NCI-H526 (cell line): ENCODE results near the gene MAPK8IP2.
"Not testable (repeated sequence)": the region's sequence is repeated elsewhere in the genome, so short reads cannot be mapped to it uniquely, and the experiment has no call there.

Experiments used
- DNase-seq, 2 experiments: peaks; one replicate each; lab custom pipeline; 2025; lab: John Stamatoyannopoulos, UW

Gene MAPK8IP2

DNA sequence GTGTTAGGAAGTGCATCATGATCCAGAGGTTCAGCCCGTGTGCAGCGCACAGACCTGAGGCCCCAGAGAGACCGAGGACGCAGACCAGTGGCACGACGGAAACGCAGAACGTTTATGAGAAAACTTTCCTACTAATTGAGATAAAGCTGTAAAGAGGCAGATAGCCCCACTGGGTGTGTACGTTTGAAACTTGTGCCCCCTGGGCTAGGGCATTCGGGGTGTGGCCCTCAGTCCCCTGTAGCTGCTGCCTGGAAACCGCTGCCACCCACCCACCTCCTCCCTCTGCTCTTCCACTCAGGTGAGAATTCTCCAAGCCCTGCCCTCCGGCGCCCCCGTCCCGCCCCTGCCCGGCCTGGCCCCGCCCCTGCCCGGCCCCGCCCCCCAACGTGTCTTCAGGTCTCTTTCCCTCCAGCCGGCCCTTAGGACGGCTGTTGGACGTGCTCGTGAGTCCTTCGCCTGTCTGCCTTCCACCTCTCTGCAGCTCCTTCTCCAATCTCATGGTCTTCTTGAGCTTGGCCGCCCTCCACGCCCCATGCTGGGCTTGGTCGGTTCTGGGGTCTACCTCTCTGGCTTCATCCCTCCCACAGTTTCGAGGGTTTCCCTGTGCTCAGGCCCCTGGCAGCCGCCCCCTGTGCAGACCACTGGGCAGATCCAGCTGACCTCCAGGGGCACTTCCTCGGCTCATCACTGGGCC, 12.1 kb downstream of the MAPK8IP2 start:
- DNase-seq: peak in 1 of 2 experiments; percentile 48

GRCh38 chr22:50613291-50613981, 12.8 kb downstream of the MAPK8IP2 start:
- peak in 1 of 2 experiments; percentile 47 for DNase-seq

- not testable (repeated sequence) for DNase-seq
These were observed 13.7 kb downstream of the MAPK8IP2 start for GRCh38 chr22:50614296-50614695.

DNA sequence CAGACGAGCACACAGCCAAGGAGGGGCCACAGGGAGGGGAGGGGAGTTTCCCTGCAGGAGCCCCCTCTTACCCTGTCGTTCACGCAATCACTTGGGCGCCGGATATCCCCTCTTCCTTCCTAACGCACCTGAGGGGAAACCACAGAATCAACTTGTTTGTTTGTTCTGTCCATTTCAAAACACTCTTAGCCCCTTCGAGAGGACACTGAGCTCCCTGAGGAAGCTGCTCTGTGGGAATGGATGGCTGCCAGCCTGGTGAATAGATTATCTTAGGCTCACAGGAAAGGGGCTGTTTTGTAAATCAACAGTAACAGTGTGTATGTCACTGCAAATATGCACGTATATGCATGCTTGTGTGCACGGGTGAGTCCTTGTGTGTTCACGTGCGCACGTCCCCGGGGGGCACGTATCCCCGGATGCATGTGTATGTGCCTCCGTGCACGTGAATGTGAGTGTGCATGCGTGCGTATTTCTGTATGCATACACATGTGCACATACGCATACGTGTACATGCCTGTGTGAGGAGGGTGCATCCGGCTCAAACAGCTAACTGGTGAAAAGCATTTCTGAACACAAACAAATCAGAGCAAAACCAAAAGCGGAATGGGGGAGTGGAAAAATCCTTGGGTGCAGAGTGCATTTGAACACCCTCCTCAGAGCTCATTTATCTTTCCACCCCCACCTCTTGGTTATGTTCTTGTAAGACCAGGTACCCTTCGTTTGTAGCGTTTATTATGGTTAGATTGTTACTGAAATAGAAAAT, 20.2 kb downstream of the MAPK8IP2 start:
- peak in 1 of 2 experiments; percentile 35 for DNase-seq

- DNase-seq: no peak
These were observed 20.8 kb downstream of the MAPK8IP2 start for GRCh38 chr22:50621356-50621880.

- DNase-seq: no peak
These were observed 21.5 kb downstream of the MAPK8IP2 start for GRCh38 chr22:50621948-50622722.

- DNase-seq: peak; percentile 80 to 87
These were observed 22.2 kb downstream of the MAPK8IP2 start for GRCh38 chr22:50622723-50623327.

DNA sequence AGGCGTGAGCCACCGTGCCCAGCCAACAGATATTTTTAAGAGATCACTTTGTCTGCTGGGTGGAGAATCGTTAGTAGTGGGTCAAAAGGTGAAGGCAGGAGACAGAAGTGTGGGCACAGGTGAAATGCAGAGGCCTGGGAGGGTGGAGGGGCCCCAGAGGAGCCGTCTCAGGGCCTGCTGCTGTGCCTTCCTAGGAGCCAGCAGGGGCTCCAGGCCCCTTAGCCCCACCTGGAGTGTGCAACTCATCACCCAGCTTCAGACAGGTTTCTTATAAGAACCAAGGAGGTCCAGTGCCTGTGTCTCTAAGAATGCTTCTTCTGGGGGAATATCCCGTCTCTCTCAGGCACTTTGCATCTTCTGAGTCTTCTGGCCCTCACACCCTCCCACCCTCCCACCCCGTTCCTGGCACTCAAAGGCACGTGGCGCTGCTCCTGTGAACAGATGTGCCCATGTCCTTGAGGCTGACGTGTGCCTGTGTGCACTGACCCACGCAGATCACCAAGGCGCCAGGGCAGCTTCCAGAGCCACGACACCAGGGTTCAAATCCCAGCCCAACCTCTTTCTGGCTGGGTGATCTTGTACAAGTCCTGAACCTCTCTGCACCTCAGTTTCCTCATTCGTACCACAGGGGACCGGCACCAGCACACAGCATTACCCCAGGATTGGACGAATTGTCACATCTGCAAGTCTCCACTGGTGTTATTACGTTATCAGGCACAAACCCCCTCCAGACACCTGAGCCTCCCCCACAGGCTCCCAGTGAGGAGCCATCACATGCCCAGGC, 23.9 kb downstream of the MAPK8IP2 start:
- no peak for DNase-seq

DNA sequence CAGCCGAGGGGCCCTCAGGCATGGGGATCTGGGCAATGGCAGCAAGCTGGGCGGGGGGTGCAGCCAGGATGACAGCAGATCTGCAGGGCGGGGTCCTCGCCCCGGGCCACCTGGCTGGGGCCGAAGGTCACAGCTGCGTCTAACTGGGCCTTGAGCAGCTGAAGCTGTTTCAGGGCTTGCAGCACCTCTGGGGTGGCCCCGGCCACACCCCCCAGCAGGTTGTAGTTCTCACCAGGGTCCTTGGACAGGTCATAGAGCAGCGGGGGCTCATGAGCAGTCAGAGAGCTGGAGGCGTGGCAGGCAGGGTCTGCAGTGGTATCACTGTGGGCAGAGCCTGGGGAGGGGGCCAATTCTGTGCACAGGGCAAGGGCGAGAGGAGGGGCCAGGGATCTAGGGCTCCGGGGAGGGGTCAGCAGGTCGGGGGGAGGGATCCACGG, 24.6 kb downstream of the MAPK8IP2 start:
- DNase-seq: no peak

GRCh38 chr22:50625568-50626313, 25.1 kb downstream of the MAPK8IP2 start:
- no peak for DNase-seq

- no peak for DNase-seq
These were observed 25.8 kb downstream of the MAPK8IP2 start for GRCh38 chr22:50626314-50626849.

DNA sequence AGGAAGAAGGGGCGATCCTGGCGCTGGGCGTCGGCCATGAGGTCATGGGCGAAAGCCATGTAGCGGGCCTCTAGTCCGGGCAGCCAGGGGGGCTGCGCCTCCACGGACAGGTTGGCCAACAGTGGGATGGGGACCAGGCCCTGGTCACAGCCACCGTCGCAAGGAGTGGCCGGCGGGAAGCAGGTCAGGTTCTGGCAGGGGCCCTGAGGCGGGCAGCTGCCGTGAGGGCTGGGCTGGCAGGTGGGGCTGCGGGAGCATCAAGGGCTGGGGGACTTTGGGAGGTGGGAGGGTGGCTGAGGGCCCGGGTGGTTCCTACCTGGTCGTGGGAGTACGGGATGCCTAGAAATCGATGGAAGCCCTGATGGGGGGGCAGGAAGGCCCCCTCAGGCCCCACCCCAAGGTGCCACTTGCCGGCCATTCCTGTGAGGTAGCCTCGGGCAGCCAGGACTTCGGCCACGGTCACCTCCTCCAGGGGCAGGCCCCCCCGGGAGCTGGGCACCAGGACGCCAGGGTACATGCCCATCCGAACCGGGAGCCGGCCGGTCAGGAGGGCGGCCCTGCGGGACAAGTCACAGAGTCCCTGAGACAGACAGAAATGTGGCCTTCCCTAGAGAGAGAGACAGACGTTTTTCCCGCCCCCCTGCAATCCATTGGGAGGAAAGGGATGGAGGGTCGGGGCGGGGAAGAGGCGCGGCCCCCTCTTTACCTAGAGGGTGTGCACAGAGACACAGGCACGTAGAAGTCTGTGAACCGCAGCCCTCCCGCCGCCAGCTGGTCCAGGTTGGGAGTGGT, 26.5 kb downstream of the MAPK8IP2 start:
- DNase-seq: no peak

DNA sequence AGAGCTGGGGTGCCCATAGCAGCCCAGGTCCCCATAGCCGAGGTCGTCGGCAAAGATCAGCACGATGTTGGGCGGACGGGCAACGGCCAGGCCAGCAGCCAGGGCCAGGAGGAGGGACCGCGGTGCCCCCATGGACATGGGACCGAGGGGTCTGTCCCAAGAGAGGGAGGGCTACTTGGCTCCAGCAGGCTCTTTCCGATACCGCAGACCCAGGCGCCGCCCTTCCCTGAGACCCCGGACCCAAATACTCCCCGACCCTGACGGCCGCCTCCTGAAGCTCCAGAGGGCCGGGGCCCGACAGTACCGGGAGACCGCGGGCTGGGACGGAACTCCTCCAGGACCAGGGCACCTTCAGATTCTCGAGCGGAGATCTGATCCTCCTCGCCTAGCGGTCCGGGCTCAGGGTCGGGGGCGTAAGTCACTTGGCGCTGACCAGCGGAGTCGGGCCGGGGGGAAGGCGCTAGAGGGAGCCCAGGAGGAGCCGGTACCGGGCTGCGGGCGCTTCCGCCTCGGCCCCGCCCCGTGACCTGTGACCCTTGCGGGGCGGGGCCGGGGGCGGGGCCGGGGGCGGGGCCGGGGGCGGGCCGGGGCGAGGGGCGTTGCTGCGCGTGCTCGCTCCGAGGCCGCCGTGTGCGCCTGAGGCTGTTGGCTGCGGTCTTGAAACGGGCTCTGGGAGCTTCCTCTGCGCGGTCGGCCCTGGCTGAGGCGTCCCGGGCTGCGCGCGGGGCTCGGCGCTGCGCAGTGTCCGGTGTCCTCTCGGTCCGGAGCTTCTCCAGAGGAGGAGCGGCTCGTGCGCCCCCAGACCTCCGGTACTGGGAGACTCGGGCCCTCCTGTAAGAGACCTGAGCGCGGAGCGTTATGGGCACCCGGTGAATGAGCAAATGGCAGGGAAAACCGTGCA, 27.3 kb downstream of the MAPK8IP2 start, which contains the start of gene ARSA:
Gene ARSA (minus strand): TSS at position 511 of the 901 bp plus-strand sequence. CDS start 373 bp downstream, at position 138.
- DNase-seq: peak in 1 of 2 experiments; percentile 80

DNA sequence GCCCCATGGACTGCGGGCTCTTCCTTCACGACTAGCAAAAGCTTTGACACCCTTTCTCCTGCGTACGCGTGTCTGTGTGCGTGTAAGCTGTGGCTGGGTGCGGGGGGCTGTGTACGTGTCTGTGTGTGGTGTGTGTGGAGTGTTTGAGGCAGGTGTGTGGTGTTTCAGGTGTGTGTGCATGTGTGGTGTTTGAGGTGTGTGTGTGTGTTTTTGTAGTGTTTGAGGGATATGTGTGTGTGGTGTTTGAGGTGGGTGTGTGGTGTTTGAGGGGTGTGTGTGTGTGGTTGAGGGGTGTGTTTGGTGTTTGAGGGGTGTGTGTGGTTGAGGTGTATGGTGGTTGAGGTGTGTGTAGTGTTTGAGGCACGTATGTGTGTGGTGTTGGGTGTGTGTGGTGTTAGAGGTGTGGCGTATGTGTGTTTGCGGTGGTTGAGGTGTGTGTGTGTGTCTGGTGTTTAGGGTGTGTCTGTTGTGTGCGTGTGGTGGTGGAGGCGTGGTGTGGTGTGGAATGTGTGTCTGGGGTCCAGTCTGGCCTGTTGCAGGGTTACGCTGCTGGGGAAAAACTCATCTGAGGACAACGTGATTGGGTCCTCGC, 28.0 kb downstream of the MAPK8IP2 start:
- DNase-seq: no peak

- DNase-seq: no peak
These were observed 29.8 kb downstream of the MAPK8IP2 start for GRCh38 chr22:50630376-50630775.

DNA sequence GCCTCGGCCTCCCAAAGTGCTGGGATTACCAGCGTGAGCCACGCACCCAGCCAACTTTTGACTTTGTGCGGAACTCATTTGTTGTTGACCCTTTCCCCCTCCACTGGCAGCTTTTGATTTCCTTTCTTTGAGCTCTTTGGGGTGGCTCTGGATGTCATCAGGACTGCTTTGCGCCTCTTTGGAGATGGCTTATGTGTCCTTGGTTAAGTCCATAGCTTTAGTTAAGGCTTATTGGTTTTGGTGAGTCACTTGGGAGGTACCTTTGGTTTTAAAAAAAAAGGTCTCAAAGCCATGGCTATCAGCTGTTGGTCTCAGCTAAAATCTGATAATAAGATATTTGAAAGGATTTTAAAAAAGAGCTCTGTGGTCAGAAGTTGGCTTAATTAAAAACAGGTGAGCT, 32.5 kb downstream of the MAPK8IP2 start:
- no peak for DNase-seq

DNA sequence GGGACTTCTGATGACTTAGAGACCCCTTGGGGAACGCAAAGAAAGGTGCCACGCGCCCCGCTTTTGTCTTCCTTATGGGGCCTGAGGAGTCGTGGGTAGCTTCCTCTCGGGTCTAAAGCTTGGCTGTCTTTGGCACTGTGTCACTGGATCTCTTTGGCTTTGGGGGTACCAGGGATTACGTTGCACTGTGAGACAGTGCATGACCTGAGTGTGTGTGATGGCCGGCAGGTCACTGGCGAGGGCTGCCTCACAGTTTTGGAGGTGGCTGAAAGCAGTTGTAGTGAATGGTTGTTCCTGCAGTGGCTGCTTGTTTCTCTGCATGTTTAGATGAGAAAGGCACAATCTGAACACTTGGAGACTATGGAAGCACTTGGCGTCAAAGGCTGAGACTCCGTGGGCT, 33.2 kb downstream of the MAPK8IP2 start:
- DNase-seq: no peak
